GM19035 (cell line): Measurements from ENCODE around the gene DEGS1.

Experiments used
- ATAC-seq: cut with Tn5 transposase; IDR thresholded peaks from one replicate; pipeline ENCODE4 v1.9.1; 2021; ENCODE audit not compliant: unreplicated experiment

The DEGS1 gene

GRCh38 chr1:224182866-224183590 is at the start of gene DEGS1:
DEGS1 (plus strand) TSS chr1:224183240; CDS start chr1:224183337, 97 bp downstream.
- peak; percentile 69 for ATAC-seq

GRCh38 chr1:224133741-224134299 is 49.2 kb upstream of the DEGS1 start:
- no peak for ATAC-seq

- ATAC-seq, result no peak
Measured at GRCh38 chr1:224137518-224137917, 45.5 kb upstream of the DEGS1 start.

GRCh38 chr1:224138198-224138597 is 44.8 kb upstream of the DEGS1 start:
- ATAC-seq, result no peak

GRCh38 chr1:224141693-224142092 is 41.3 kb upstream of the DEGS1 start:
- ATAC-seq, result no peak

- ATAC-seq, result no peak
Measured at GRCh38 chr1:224149709-224150108, 33.3 kb upstream of the DEGS1 start.

- ATAC-seq, result no peak
Measured at GRCh38 chr1:224151117-224151516, 31.9 kb upstream of the DEGS1 start.

- no peak for ATAC-seq
Measured at GRCh38 chr1:224157316-224157715, 25.7 kb upstream of the DEGS1 start.

- ATAC-seq, result no peak
Measured at GRCh38 chr1:224159541-224159940, 23.5 kb upstream of the DEGS1 start.

GRCh38 chr1:224160171-224160682 is 22.8 kb upstream of the DEGS1 start:
- no peak for ATAC-seq

GRCh38 chr1:224162768-224163167 is 20.3 kb upstream of the DEGS1 start:
- ATAC-seq, result no peak

- no peak for ATAC-seq
Measured at GRCh38 chr1:224163311-224163710, 19.7 kb upstream of the DEGS1 start.

GRCh38 chr1:224168859-224169380 is 14.1 kb upstream of the DEGS1 start:
- ATAC-seq, result peak; percentile 90

- no peak for ATAC-seq
Measured at GRCh38 chr1:224169718-224170270, 13.2 kb upstream of the DEGS1 start.

GRCh38 chr1:224170343-224170742 is 12.7 kb upstream of the DEGS1 start:
- no peak for ATAC-seq

- ATAC-seq, result no peak
Measured at GRCh38 chr1:224170748-224171478, 12.1 kb upstream of the DEGS1 start.

GRCh38 chr1:224172229-224172628 is 10.8 kb upstream of the DEGS1 start:
- ATAC-seq, result no peak

- ATAC-seq, result no peak
Measured at GRCh38 chr1:224173523-224173922, 9.5 kb upstream of the DEGS1 start.

- ATAC-seq, result no peak
Measured at GRCh38 chr1:224175617-224176016, 7.4 kb upstream of the DEGS1 start.

- no peak for ATAC-seq
Measured at GRCh38 chr1:224177356-224177999, 5.6 kb upstream of the DEGS1 start.

GRCh38 chr1:224178894-224179293 is 4.1 kb upstream of the DEGS1 start:
- ATAC-seq, result no peak
